Activated CD4-positive, alpha-beta T cell treated with anti-CD3 and anti-CD28 coated beads, Interleukin-10, Interleukin-2, amounts not matched to agents 100 ng/mL and 50 ng/mL, durations not matched to agents 16 hours and 8 hours (primary cell): Measurements from ENCODE around the gene MTUS2.

Experiments
- DNase-seq: peaks from one replicate; pipeline ENCODE4 v3.0.0-alpha.2; 2020

The MTUS2 gene

GRCh38 chr13:29464105-29464679, 644.1 kb downstream of the MTUS2 start:
- DNase-seq, result no peak

- no peak for DNase-seq
These were observed 645.7 kb downstream of the MTUS2 start for GRCh38 chr13:29465741-29466293.

- no peak for DNase-seq
These were observed 651.4 kb downstream of the MTUS2 start for GRCh38 chr13:29471551-29471950.

- DNase-seq, result peak; percentile 56
These were observed 652.3 kb downstream of the MTUS2 start for GRCh38 chr13:29472332-29472961.

- DNase-seq, result no peak
These were observed 653.0 kb downstream of the MTUS2 start for GRCh38 chr13:29473166-29473565.

- no peak for DNase-seq
These were observed 654.9 kb downstream of the MTUS2 start for GRCh38 chr13:29474991-29475390.

GRCh38 chr13:29476046-29476445, 655.9 kb downstream of the MTUS2 start:
- no peak for DNase-seq

- DNase-seq, result no peak
These were observed 659.8 kb downstream of the MTUS2 start for GRCh38 chr13:29479716-29480492.

GRCh38 chr13:29480893-29481525, 660.9 kb downstream of the MTUS2 start:
- no peak for DNase-seq

- DNase-seq, result no peak
These were observed 661.5 kb downstream of the MTUS2 start for GRCh38 chr13:29481603-29482002.

GRCh38 chr13:29482504-29482903, 662.4 kb downstream of the MTUS2 start:
- DNase-seq, result no peak

GRCh38 chr13:29483211-29483610, 663.1 kb downstream of the MTUS2 start:
- no peak for DNase-seq

- no peak for DNase-seq
These were observed 663.5 kb downstream of the MTUS2 start for GRCh38 chr13:29483623-29484022.

- no peak for DNase-seq
These were observed 664.1 kb downstream of the MTUS2 start for GRCh38 chr13:29484236-29484635.

GRCh38 chr13:29484796-29485195, 664.7 kb downstream of the MTUS2 start:
- DNase-seq, result no peak

GRCh38 chr13:29486551-29486950, 666.4 kb downstream of the MTUS2 start:
- DNase-seq, result no peak

GRCh38 chr13:29487466-29488454, 667.6 kb downstream of the MTUS2 start:
- DNase-seq, result no peak

GRCh38 chr13:29489650-29490560, 669.8 kb downstream of the MTUS2 start:
- DNase-seq, result no peak

GRCh38 chr13:29490561-29490885, 670.4 kb downstream of the MTUS2 start:
- DNase-seq, result no peak

GRCh38 chr13:29491248-29491647, 671.1 kb downstream of the MTUS2 start:
- no peak for DNase-seq

GRCh38 chr13:29493796-29494195, 673.7 kb downstream of the MTUS2 start:
- DNase-seq, result no peak
